Mesenchymal stem cell (in vitro differentiated cells and primary cell): ENCODE data around the gene ANP32A. TPM values are rescaled to one million over a fixed set of nuclear protein-coding genes. Genes with fewer than 3 reads are reported as not detected.
"Not testable (repeated sequence)": the region's sequence is repeated elsewhere in the genome, so short reads cannot be mapped to it uniquely, and the experiment has no call there.

Experiments used
- DNase-seq: peaks from one replicate; pipeline ENCODE4 v3.0.0-alpha.2; 2013
- H2AFZ ChIP-seq: one replicate; pipeline ENCODE4 v1.6.1; 2013; ENCODE audit warnings: low read depth, mild to moderate bottlenecking, control low read depth, inconsistent platforms, low read length, moderate library complexity
- H2AK5ac ChIP-seq: 2 replicates; pipeline ENCODE4 v1.6.1; 2013; ENCODE audit warnings: low read length, moderate library complexity, mild to moderate bottlenecking, inconsistent platforms; ENCODE audit not compliant: severe bottlenecking
- H2BK120ac ChIP-seq: one replicate; pipeline ENCODE4 v1.6.1; 2013; ENCODE audit warnings: low read depth, mild to moderate bottlenecking, inconsistent platforms, low read length, moderate library complexity
- H2BK12ac ChIP-seq, 2 experiments: one replicate each; pipeline ENCODE4 v1.6.1; 2013; ENCODE audit warnings: inconsistent platforms in 2 of 2, low read length in 2 of 2, mild to moderate bottlenecking in 2 of 2, moderate library complexity in 2 of 2, control low read depth in 1 of 2
- H2BK15ac ChIP-seq: one replicate; pipeline ENCODE4 v1.6.1; 2013; ENCODE audit warnings: mild to moderate bottlenecking, low read depth, inconsistent platforms; ENCODE audit not compliant: poor library complexity, severe bottlenecking
- H2BK5ac ChIP-seq: 2 replicates; pipeline ENCODE4 v1.6.1; 2013; ENCODE audit warnings: low read depth, mild to moderate bottlenecking, low read length, control low read depth, inconsistent platforms; ENCODE audit not compliant: poor library complexity, severe bottlenecking
- H3K14ac ChIP-seq, 2 experiments: one replicate each; pipeline ENCODE4 v1.6.1; 2013; ENCODE audit warnings: inconsistent platforms in 2 of 2, low read length in 2 of 2, control low read depth in 1 of 2, mild to moderate bottlenecking in 1 of 2, moderate library complexity in 1 of 2
- H3K18ac ChIP-seq, 2 experiments: one replicate each; pipeline ENCODE4 v1.6.1; 2013; ENCODE audit warnings: inconsistent platforms in 2 of 2, low read length in 2 of 2, control low read depth in 1 of 2, low read depth in 1 of 2, mild to moderate bottlenecking in 1 of 2
- H3K23ac ChIP-seq, 2 experiments: one replicate each; pipeline ENCODE4 v1.6.1; 2013; ENCODE audit warnings: inconsistent platforms in 2 of 2, low read length in 2 of 2, mild to moderate bottlenecking in 2 of 2, moderate library complexity in 2 of 2, control low read depth in 1 of 2
- H3K27ac ChIP-seq: 2 replicates; pipeline ENCODE4 v1.5.1; 2013; ENCODE audit warnings: mild to moderate bottlenecking, moderate library complexity, low read length, control low read depth, inconsistent platforms; ENCODE audit not compliant: poor library complexity, severe bottlenecking
- H3K27me3 ChIP-seq, 2 experiments: 2 replicates each; pipeline versions ENCODE4 v1.6.1 to v1.7.0; 2013; ENCODE audit warnings: low read length in 2 of 2, mild to moderate bottlenecking in 2 of 2, moderate library complexity in 2 of 2, control low read depth in 1 of 2, inconsistent platforms in 1 of 2; ENCODE audit not compliant: control insufficient read depth in 1 of 2, insufficient read depth in 1 of 2
- H3K36me3 ChIP-seq, 2 experiments: 2 replicates each; pipeline versions ENCODE4 v1.6.1 to v1.7.0; 2013; ENCODE audit warnings: low read length in 2 of 2, control low read depth in 1 of 2, inconsistent platforms in 1 of 2, low read depth in 1 of 2, mild to moderate bottlenecking in 1 of 2; ENCODE audit not compliant: insufficient read depth in 2 of 2, control insufficient read depth in 1 of 2
- H3K4ac ChIP-seq, 2 experiments: one replicate each; pipeline ENCODE4 v1.6.1; 2013; ENCODE audit warnings: inconsistent platforms in 2 of 2, low read length in 2 of 2, mild to moderate bottlenecking in 2 of 2, moderate library complexity in 2 of 2, control low read depth in 1 of 2, low read depth in 1 of 2
- H3K4me1 ChIP-seq: 2 replicates; pipeline ENCODE4 v1.6.1; 2013; ENCODE audit warnings: low read depth, low read length, control low read depth; ENCODE audit not compliant: control insufficient read depth, insufficient read depth
- H3K4me2 ChIP-seq: 2 replicates; pipeline ENCODE4 v1.6.1; 2013; ENCODE audit warnings: low read length, mild to moderate bottlenecking, inconsistent platforms; ENCODE audit not compliant: poor library complexity, severe bottlenecking
- H3K4me3 ChIP-seq, 2 experiments: 2 replicates each; pipeline versions ENCODE4 v1.5.1 to v1.7.0; 2013; ENCODE audit warnings: low read length in 2 of 2, mild to moderate bottlenecking in 2 of 2, control low read depth in 1 of 2, low read depth in 1 of 2; ENCODE audit not compliant: insufficient read depth in 1 of 2
- H3K79me1 ChIP-seq: replicated peaks from 2 replicates; pipeline ENCODE4 v1.6.1; 2013; ENCODE audit warnings: mild to moderate bottlenecking, control low read depth, low read length, inconsistent platforms; ENCODE audit not compliant: poor library complexity, severe bottlenecking
- H3K9ac ChIP-seq: 2 replicates; pipeline ENCODE4 v1.7.0; 2013; ENCODE audit warnings: mild to moderate bottlenecking, low read length, moderate library complexity
- H3K9me3 ChIP-seq: 2 replicates; pipeline ENCODE4 v1.7.0; 2013; ENCODE audit warnings: mild to moderate bottlenecking, low read length; ENCODE audit not compliant: control insufficient read depth
- H4K8ac ChIP-seq: one replicate; pipeline ENCODE4 v1.6.1; 2013; ENCODE audit warnings: inconsistent platforms, mild to moderate bottlenecking, low read length, moderate library complexity
- H4K91ac ChIP-seq: one replicate; pipeline ENCODE4 v1.6.1; 2013; ENCODE audit warnings: mild to moderate bottlenecking, low read length, inconsistent platforms
- WGBS: methylation state at CpG from one replicate; pipeline ENCODE4 v1.1.7; 2013; ENCODE audit warnings: mixed read lengths; 5-methylcytosine and 5-hydroxymethylcytosine counted together
- polyA plus RNA-seq, 2 experiments: library from polyadenylated mRNA; stranded (reverse); fragments of 200-250 nt; gene quantifications; one replicate each; pipeline ENCODE4 v1.2.3, GENCODE V29; 2013

Gene ANP32A
- 146 TPM for polyA plus RNA-seq (2013, experiment 1 of 2)
- 155 TPM for polyA plus RNA-seq (2013, experiment 2 of 2)

GRCh38 chr15:68820295-68821189 lies at the start of gene ANP32A:
Gene ANP32A (minus strand): TSS chr15:68820895. CDS start chr15:68820751, 144 bp downstream.
- peak within 1 kb of the TSS; percentile 90 for H4K8ac ChIP-seq
- peak within 1 kb of the TSS; percentile 81 to 93 for H3K4me3 ChIP-seq
- peak within 1 kb of the TSS; percentile 92 to 99 for H3K4ac ChIP-seq
- H3K27ac ChIP-seq, result peak within 1 kb of the TSS; percentile 90
- peak within 1 kb of the TSS; percentile 73 for H2AFZ ChIP-seq
- H3K18ac ChIP-seq, result peak within 1 kb of the TSS; percentile 99 to 100
- H2BK12ac ChIP-seq, result peak within 1 kb of the TSS in 1 of 2 experiments; percentile 63
- peak within 1 kb of the TSS; percentile 90 for H4K91ac ChIP-seq
- DNase-seq, result peak; percentile 98
- H3K23ac ChIP-seq, result peak within 1 kb of the TSS in 1 of 2 experiments; percentile 82
- under 1% methylated on average over 76 of the region's 81 CpGs for WGBS
- no peaks in the 10 kb centered on the region for H3K27me3 ChIP-seq
- H2AK5ac ChIP-seq, result peak within 1 kb of the TSS; percentile 90
- H3K14ac ChIP-seq, result peak within 1 kb of the TSS; percentile 77 to 99
- H2BK15ac ChIP-seq, result peak within 1 kb of the TSS; percentile 93
- H3K79me1 ChIP-seq, result no peaks in the 10 kb centered on the region
- peak within 1 kb of the TSS; percentile 99 for H2BK120ac ChIP-seq
- H3K9ac ChIP-seq, result peak within 1 kb of the TSS; percentile 96
- H2BK5ac ChIP-seq, result peak within 1 kb of the TSS; percentile 74
- no peaks in the 10 kb centered on the region for H3K9me3 ChIP-seq
- H3K4me1 ChIP-seq, result peaks cover under 1% of the 10 kb centered on the region
- H3K36me3 ChIP-seq, result no peaks in the 10 kb centered on the region
- peak within 1 kb of the TSS; percentile 85 for H3K4me2 ChIP-seq

GRCh38 chr15:68868296-68868695 lies 47.6 kb upstream of the ANP32A start:
- no peak overlapping the region for H3K9ac ChIP-seq

DNA sequence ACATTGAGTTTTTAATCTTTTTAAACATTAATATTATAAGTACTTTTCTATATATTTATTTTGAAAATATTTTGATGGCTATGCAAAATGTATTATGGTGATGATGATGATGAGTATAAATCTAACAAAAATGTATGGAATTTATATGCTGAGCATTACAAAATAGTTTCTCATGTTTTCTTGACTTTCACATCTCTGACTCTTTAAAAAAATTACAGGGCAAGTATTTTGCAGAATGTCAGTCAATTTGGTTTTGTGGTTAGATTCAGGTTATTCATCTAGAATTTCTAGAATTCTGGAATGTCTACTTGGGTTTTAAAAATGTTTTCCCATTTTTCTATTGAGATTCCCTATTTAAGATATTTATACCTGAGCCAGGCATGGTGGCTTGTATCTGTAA lies 41.7 kb upstream of the ANP32A start:
- H3K4ac ChIP-seq, result no peak overlapping the region
- H2AK5ac ChIP-seq, result no peak overlapping the region
- peaks cover 11% of the 10 kb centered on the region in 2 experiments for H3K27me3 ChIP-seq
- no peak overlapping the region for H3K27ac ChIP-seq
- H4K8ac ChIP-seq, result no peak overlapping the region
- no peak overlapping the region for H4K91ac ChIP-seq
- no peaks in the 10 kb centered on the region for H3K79me1 ChIP-seq
- H3K23ac ChIP-seq, result no peak overlapping the region
- no peak overlapping the region for H3K4me2 ChIP-seq
- H2BK5ac ChIP-seq, result no peak overlapping the region
- H3K18ac ChIP-seq, result no peak overlapping the region
- DNase-seq, result no peak
- H3K9ac ChIP-seq, result no peak overlapping the region
- H3K4me1 ChIP-seq, result no peaks in the 10 kb centered on the region
- H2BK120ac ChIP-seq, result no peak overlapping the region
- no peaks in the 10 kb centered on the region for H3K36me3 ChIP-seq
- H3K4me3 ChIP-seq, result no peak overlapping the region
- no peak overlapping the region for H3K14ac ChIP-seq
- peaks cover 15% of the 10 kb centered on the region for H3K9me3 ChIP-seq
- no peak overlapping the region for H2AFZ ChIP-seq
- H2BK12ac ChIP-seq, result no peak overlapping the region
- no peak overlapping the region for H2BK15ac ChIP-seq

More at GRCh38 chr15:68868296-68868695, 47.6 kb upstream of the ANP32A start:
- H3K4me2 ChIP-seq, result no peak overlapping the region
- no peak overlapping the region for H2BK5ac ChIP-seq
- H3K36me3 ChIP-seq, result no peaks in the 10 kb centered on the region
- no peak for DNase-seq
- H3K27me3 ChIP-seq, result peaks cover 37 to 50% of the 10 kb centered on the region in 2 experiments
- no peak overlapping the region for H4K8ac ChIP-seq
- H3K18ac ChIP-seq, result no peak overlapping the region
- no peak overlapping the region for H2AK5ac ChIP-seq
- H3K9me3 ChIP-seq, result peaks cover 5% of the 10 kb centered on the region
- no peak overlapping the region for H2BK12ac ChIP-seq
- H3K14ac ChIP-seq, result no peak overlapping the region
- no peak overlapping the region for H2AFZ ChIP-seq
- no peak overlapping the region for H3K27ac ChIP-seq
- no peaks in the 10 kb centered on the region for H3K4me1 ChIP-seq
- H3K4ac ChIP-seq, result no peak overlapping the region
- H3K4me3 ChIP-seq, result no peak overlapping the region
- H3K23ac ChIP-seq, result no peak overlapping the region
- H3K79me1 ChIP-seq, result no peaks in the 10 kb centered on the region
- H2BK120ac ChIP-seq, result no peak overlapping the region
- WGBS, result 93% methylated on average over 2 of the region's 2 CpGs
- H2BK15ac ChIP-seq, result no peak overlapping the region
- no peak overlapping the region for H4K91ac ChIP-seq

- H3K18ac ChIP-seq, result not testable (repeated sequence)
These were observed 38.0 kb upstream of the ANP32A start for GRCh38 chr15:68858666-68859065.

More at GRCh38 chr15:68858666-68859065, 38.0 kb upstream of the ANP32A start:
- not testable (repeated sequence) for H3K36me3 ChIP-seq, H4K8ac ChIP-seq, H2BK5ac ChIP-seq, H3K9ac ChIP-seq, H3K27me3 ChIP-seq, H2BK15ac ChIP-seq, H3K23ac ChIP-seq, H3K4me2 ChIP-seq, H3K4me1 ChIP-seq, DNase-seq, H3K4ac ChIP-seq, H2BK120ac ChIP-seq, H3K79me1 ChIP-seq, H3K14ac ChIP-seq, H3K4me3 ChIP-seq, H2AFZ ChIP-seq, H4K91ac ChIP-seq, H2AK5ac ChIP-seq, H3K27ac ChIP-seq, H2BK12ac ChIP-seq
- peaks cover 29% of the 10 kb centered on the region for H3K9me3 ChIP-seq
- no CpG with 5 or more reads among the region's 4 CpGs for WGBS
